ENCODE results near the gene TCP11L2. TPM values are rescaled to one million over a fixed set of nuclear protein-coding genes. Genes with fewer than 3 reads are reported as not detected.

Gene TCP11L2
- total RNA-seq, 2 donors from 2014 or later: 13.3 to 45.6 TPM

- no peak for DNase-seq
- Histone ChIP-seq H3K27ac (no peak overlapping the region), H3K4me1 (no peaks in the 10 kb centered on the region), H3K9ac (ENCODE audit: low read depth in 2 of 2, low read length in 2 of 2) (no peak overlapping the region), H3K27me3 (no peaks in the 10 kb centered on the region), H3K9me3 (no peaks in the 10 kb centered on the region), H3K36me3 (no peaks in the 10 kb centered on the region), H3K4me3 (no peak overlapping the region)
- no peak for TF ChIP-seq CTCF (IDR thresholded peaks at IDR 0.05)
- intact Hi-C loops (cut with DNase I): no loop called here
These were observed 5.5 kb upstream of the TCP11L2 start for GRCh38 chr12:106297075-106297474.

DNA sequence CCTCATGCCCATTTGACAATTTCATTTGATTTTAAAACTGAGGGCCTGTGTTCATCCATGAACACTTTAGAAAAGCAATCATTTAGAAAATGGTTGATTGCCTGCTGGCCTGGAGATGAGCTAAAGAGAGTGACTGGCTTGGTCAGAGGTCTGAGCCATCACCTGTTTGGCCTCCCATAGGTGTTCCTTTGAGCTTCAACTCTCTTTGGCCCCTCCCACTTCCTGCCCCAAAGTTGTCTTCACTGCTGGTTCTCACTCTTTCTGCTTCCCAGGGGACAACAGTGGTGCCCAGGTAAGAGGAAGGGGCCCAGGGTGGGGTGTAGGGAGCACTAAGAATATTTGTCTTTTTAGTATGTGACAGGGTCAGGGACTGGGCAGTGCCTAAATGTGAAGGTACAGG is 4.9 kb upstream of the TCP11L2 start:
- DNase-seq: no peak
- Histone ChIP-seq H3K9me3 (no peaks in the 10 kb centered on the region), H3K4me1 (no peaks in the 10 kb centered on the region), H3K36me3 (no peaks in the 10 kb centered on the region), H3K4me3 (no peak overlapping the region), H3K27me3 (no peaks in the 10 kb centered on the region), H3K9ac (ENCODE audit: low read depth in 2 of 2, low read length in 2 of 2) (no peak overlapping the region), H3K27ac (no peak overlapping the region)
- no peak for TF ChIP-seq CTCF (IDR thresholded peaks at IDR 0.05)
- intact Hi-C loops (cut with DNase I): no loop called here

GRCh38 chr12:106299202-106299774 is 3.2 kb upstream of the TCP11L2 start:
- no peak overlapping the region for H3K27ac ChIP-seq
- H3K4me3 ChIP-seq: no peak overlapping the region
- no peaks in the 10 kb centered on the region for H3K9me3 ChIP-seq
- no peak for DNase-seq
- no peaks in the 10 kb centered on the region for H3K36me3 ChIP-seq
- TF ChIP-seq CTCF (IDR thresholded peaks at IDR 0.05): no peak
- no peaks in the 10 kb centered on the region for H3K27me3 ChIP-seq
- peak overlapping the region in 1 of 2 donors; percentile 19 for H3K9ac ChIP-seq (ENCODE audit: low read depth in 2 of 2, low read length in 2 of 2)
- no peaks in the 10 kb centered on the region for H3K4me1 ChIP-seq
- intact Hi-C loops (cut with DNase I): no loop called here

GRCh38 chr12:106300761-106301160 is 1.8 kb upstream of the TCP11L2 start:
- intact Hi-C loops (cut with DNase I): loop anchor here (5.0 kb wide), 1 partner anchor 792 kb away; the partner anchor contains the start of gene CRY1
- no peak overlapping the region for H3K4me3 ChIP-seq
- peak overlapping the region; percentile 96 for H3K27ac ChIP-seq
- no peak for TF ChIP-seq CTCF (IDR thresholded peaks at IDR 0.05)
- no peak overlapping the region for H3K9ac ChIP-seq (ENCODE audit: low read depth in 2 of 2, low read length in 2 of 2)
- no peaks in the 10 kb centered on the region for H3K36me3 ChIP-seq
- no peaks in the 10 kb centered on the region for H3K4me1 ChIP-seq
- DNase-seq: no peak
- H3K9me3 ChIP-seq: no peaks in the 10 kb centered on the region
- no peaks in the 10 kb centered on the region for H3K27me3 ChIP-seq

DNA sequence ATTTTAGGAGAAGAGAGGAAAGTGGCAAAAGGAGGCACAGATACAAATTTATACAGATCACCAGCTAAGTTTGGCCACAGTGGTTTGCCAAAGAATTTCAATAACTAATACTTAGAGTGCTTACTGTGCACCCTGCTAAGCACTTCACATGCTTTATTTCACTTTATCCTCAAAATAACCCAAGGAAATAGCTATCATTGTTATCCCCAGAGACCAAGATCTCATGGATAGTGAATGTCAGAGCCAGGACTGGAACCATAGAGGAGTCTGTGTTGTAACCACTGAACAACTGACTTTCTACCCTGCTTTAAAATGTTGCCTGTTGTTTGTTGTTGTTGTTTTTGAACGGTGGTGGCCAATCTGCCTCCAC is 1.3 kb upstream of the TCP11L2 start:
- Histone ChIP-seq H3K36me3 (no peaks in the 10 kb centered on the region), H3K27me3 (no peaks in the 10 kb centered on the region), H3K9me3 (no peaks in the 10 kb centered on the region), H3K4me1 (no peaks in the 10 kb centered on the region), H3K27ac (peak overlapping the region; percentile 96), H3K9ac (ENCODE audit: low read depth in 2 of 2, low read length in 2 of 2) (peak overlapping the region in 1 of 2 donors; percentile 73), H3K4me3 (no peak overlapping the region)
- no peak for DNase-seq
- TF ChIP-seq CTCF (IDR thresholded peaks at IDR 0.05): no peak
- intact Hi-C loops (cut with DNase I): loop anchor here (5.0 kb wide), 1 partner anchor 791 kb away; the partner anchor contains the start of gene CRY1
